Peyer's patch (tissue), 4 donors: Measurements from ENCODE around the gene PLEKHH1.

Experiments
- POLR2A ChIP-seq, 2 donors: fragments of 450-650 bp; IDR thresholded peaks; one replicate each; pipeline ENCODE4 v1.5.1; 2017; ENCODE audit warnings: antibody characterized with exemption in 2 of 2, mild to moderate bottlenecking in 2 of 2, moderate library complexity in 2 of 2
- TF ChIP-seq, protein P1 (sequence below), 6 experiments: fragments of 450-650 bp in 4 of 6; fragments of 200-600 bp in 2 of 6; sonication (generic) in 1 of 6; IDR thresholded peaks; one replicate each; pipeline ENCODE4 v1.5.1; 2017 to 2019; ENCODE audit warnings: antibody characterized with exemption in 6 of 6, mild to moderate bottlenecking in 3 of 6, moderate library complexity in 1 of 6

- no peak for TF ChIP-seq POLR2A (IDR thresholded peaks at IDR 0.05)
- TF ChIP-seq, protein P1, sequence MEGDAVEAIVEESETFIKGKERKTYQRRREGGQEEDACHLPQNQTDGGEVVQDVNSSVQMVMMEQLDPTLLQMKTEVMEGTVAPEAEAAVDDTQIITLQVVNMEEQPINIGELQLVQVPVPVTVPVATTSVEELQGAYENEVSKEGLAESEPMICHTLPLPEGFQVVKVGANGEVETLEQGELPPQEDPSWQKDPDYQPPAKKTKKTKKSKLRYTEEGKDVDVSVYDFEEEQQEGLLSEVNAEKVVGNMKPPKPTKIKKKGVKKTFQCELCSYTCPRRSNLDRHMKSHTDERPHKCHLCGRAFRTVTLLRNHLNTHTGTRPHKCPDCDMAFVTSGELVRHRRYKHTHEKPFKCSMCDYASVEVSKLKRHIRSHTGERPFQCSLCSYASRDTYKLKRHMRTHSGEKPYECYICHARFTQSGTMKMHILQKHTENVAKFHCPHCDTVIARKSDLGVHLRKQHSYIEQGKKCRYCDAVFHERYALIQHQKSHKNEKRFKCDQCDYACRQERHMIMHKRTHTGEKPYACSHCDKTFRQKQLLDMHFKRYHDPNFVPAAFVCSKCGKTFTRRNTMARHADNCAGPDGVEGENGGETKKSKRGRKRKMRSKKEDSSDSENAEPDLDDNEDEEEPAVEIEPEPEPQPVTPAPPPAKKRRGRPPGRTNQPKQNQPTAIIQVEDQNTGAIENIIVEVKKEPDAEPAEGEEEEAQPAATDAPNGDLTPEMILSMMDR (IDR thresholded peaks at IDR 0.05) = no peak
These were observed 70.0 kb downstream of the PLEKHH1 start for GRCh38 chr14:67602995-67603545.
